Suprapubic skin (tissue), 4 donors: Measurements from ENCODE around the gene IKBKG. TPM values are rescaled to one million over a fixed set of nuclear protein-coding genes. Genes with fewer than 3 reads are reported as not detected.
A peak's percentile ranks its signal among the peaks of the same experiment; 100 is the strongest.

Experiments used
- DNase-seq, 2 donors: peaks; one replicate each; pipeline ENCODE4 v3.0.0-alpha.2; 2019; ENCODE audit warnings: low spot score in 2 of 2
- H3K27ac ChIP-seq: fragments of 200-600 bp; sonication (generic); one replicate; pipeline ENCODE4 v1.5.1; 2019
- H3K27me3 ChIP-seq: fragments of 200-600 bp; sonication (generic); one replicate; pipeline ENCODE4 v1.5.1; 2019
- H3K36me3 ChIP-seq: fragments of 200-600 bp; sonication (generic); one replicate; pipeline ENCODE4 v1.5.1; 2019
- H3K4me1 ChIP-seq: fragments of 200-600 bp; sonication (generic); one replicate; pipeline ENCODE4 v1.5.1; 2019
- H3K4me3 ChIP-seq: fragments of 200-600 bp; sonication (generic); one replicate; pipeline ENCODE4 v1.5.1; 2019; ENCODE audit warnings: mild to moderate bottlenecking
- H3K9me3 ChIP-seq: fragments of 200-600 bp; sonication (generic); one replicate; pipeline ENCODE4 v1.5.1; 2019
- CTCF ChIP-seq, 2 donors: fragments of 200-600 bp in 1 of 2; fragments of 450-650 bp in 1 of 2; sonication (generic) in 1 of 2; IDR thresholded peaks; one replicate each; pipeline ENCODE4 v1.5.1; 2016 to 2019; ENCODE audit warnings: antibody characterized with exemption in 2 of 2, mild to moderate bottlenecking in 1 of 2, moderate library complexity in 1 of 2
- EP300 ChIP-seq: sonication (generic); formaldehyde crosslinking; IDR thresholded peaks from one replicate; pipeline ENCODE4 v1.6.1; 2017; ENCODE audit warnings: antibody characterized with exemption
- POLR2A ChIP-seq, 2 donors: fragments of 450-650 bp; IDR thresholded peaks; one replicate each; pipeline ENCODE4 v1.6.1; 2017; ENCODE audit warnings: antibody characterized with exemption in 2 of 2, mild to moderate bottlenecking in 2 of 2, moderate library complexity in 2 of 2
- POLR2AphosphoS5 ChIP-seq, 3 donors: sonication (generic); formaldehyde crosslinking; IDR thresholded peaks; one replicate each; pipeline ENCODE4 v1.6.1; 2017; ENCODE audit warnings: antibody characterized with exemption in 3 of 3
- WGBS: methylation state at CpG from one replicate; pipeline ENCODE4 v1.1.5; 2018; 5-methylcytosine and 5-hydroxymethylcytosine counted together
- total RNA-seq, 4 donors: library from RNA; depleted of rRNA; stranded (reverse); fragments of >200 nt; gene quantifications; one replicate each; pipeline ENCODE4 v1.1.0, GENCODE V29; 2016

Gene IKBKG
- total RNA-seq, 4 donors from 2014 or later, result 13.1 to 18.3 (median 15.3) TPM

- TF ChIP-seq CTCF (IDR thresholded peaks at IDR 0.05), result no peak
- no peak for TF ChIP-seq POLR2AphosphoS5 (IDR thresholded peaks at IDR 0.05)
- TF ChIP-seq POLR2A (IDR thresholded peaks at IDR 0.05), result no peak
- TF ChIP-seq EP300, result no peak
- H3K4me3 ChIP-seq, result no peak overlapping the region
- no peaks in the 10 kb centered on the region for H3K4me1 ChIP-seq
- 94% methylated on average over 23 of the region's 37 CpGs for WGBS
- H3K27ac ChIP-seq, result no peak overlapping the region
- DNase-seq, result no peak
- H3K27me3 ChIP-seq, result no peaks in the 10 kb centered on the region
- peaks cover 27% of the 10 kb centered on the region for H3K36me3 ChIP-seq
- H3K9me3 ChIP-seq, result no peaks in the 10 kb centered on the region
Measured at GRCh38 chrX:154506483-154507332, 40.7 kb upstream of the IKBKG start.

- TF ChIP-seq CTCF (IDR thresholded peaks at IDR 0.05) (no peak), POLR2AphosphoS5 (IDR thresholded peaks at IDR 0.05) (no peak), POLR2A (IDR thresholded peaks at IDR 0.05) (no peak), EP300 (no peak)
- Histone ChIP-seq H3K4me1 (no peaks in the 10 kb centered on the region), H3K27ac (no peak overlapping the region), H3K36me3 (peaks cover 27% of the 10 kb centered on the region), H3K9me3 (no peaks in the 10 kb centered on the region), H3K27me3 (no peaks in the 10 kb centered on the region), H3K4me3 (no peak overlapping the region)
- no peak for DNase-seq
- WGBS, result 88% methylated on average over 11 of the region's 24 CpGs
Measured at GRCh38 chrX:154507673-154508383, 39.6 kb upstream of the IKBKG start.

- Histone ChIP-seq H3K4me1 (no peaks in the 10 kb centered on the region), H3K9me3 (no peaks in the 10 kb centered on the region), H3K36me3 (peaks cover 27% of the 10 kb centered on the region), H3K4me3 (no peak overlapping the region), H3K27me3 (no peaks in the 10 kb centered on the region), H3K27ac (no peak overlapping the region)
- peak in 1 of 2 donors; percentile 62 for DNase-seq
- WGBS, result 78% methylated on average over 4 of the region's 13 CpGs
- TF ChIP-seq EP300, result no peak
- TF ChIP-seq CTCF (IDR thresholded peaks at IDR 0.05), result no peak
- no peak for TF ChIP-seq POLR2AphosphoS5 (IDR thresholded peaks at IDR 0.05)
- no peak for TF ChIP-seq POLR2A (IDR thresholded peaks at IDR 0.05)
Measured at GRCh38 chrX:154508384-154508745, 39.1 kb upstream of the IKBKG start.

- Histone ChIP-seq H3K36me3 (peaks cover 27% of the 10 kb centered on the region), H3K27me3 (no peaks in the 10 kb centered on the region), H3K27ac (no peak overlapping the region), H3K4me3 (no peak overlapping the region), H3K4me1 (no peaks in the 10 kb centered on the region), H3K9me3 (no peaks in the 10 kb centered on the region)
- DNase-seq, result no peak
- 89% methylated on average over 5 of the region's 5 CpGs for WGBS
- TF ChIP-seq POLR2A (IDR thresholded peaks at IDR 0.05), result no peak
- no peak for TF ChIP-seq EP300
- TF ChIP-seq POLR2AphosphoS5 (IDR thresholded peaks at IDR 0.05), result no peak
- TF ChIP-seq CTCF (IDR thresholded peaks at IDR 0.05), result no peak
Measured at GRCh38 chrX:154509455-154509854, 38.0 kb upstream of the IKBKG start.

- no peak for TF ChIP-seq POLR2A (IDR thresholded peaks at IDR 0.05)
- TF ChIP-seq POLR2AphosphoS5 (IDR thresholded peaks at IDR 0.05), result no peak
- no peak for TF ChIP-seq EP300
- TF ChIP-seq CTCF (IDR thresholded peaks at IDR 0.05), result no peak
- Histone ChIP-seq H3K9me3 (no peaks in the 10 kb centered on the region), H3K4me1 (peaks cover 5% of the 10 kb centered on the region), H3K27ac (no peak overlapping the region), H3K4me3 (no peak overlapping the region), H3K36me3 (peaks cover 11% of the 10 kb centered on the region), H3K27me3 (no peaks in the 10 kb centered on the region)
- 76% methylated on average over 12 of the region's 12 CpGs for WGBS
- DNase-seq, result no peak
Measured at GRCh38 chrX:154511761-154512160, 35.7 kb upstream of the IKBKG start.
